ENCODE measurements around the gene TRIM40.
A peak's percentile ranks its signal among the peaks of the same experiment; 100 is the strongest.
"Not testable (repeated sequence)": the region's sequence is repeated elsewhere in the genome, so short reads cannot be mapped to it uniquely, and the experiment has no call there.

TRIM40 gene

DNA sequence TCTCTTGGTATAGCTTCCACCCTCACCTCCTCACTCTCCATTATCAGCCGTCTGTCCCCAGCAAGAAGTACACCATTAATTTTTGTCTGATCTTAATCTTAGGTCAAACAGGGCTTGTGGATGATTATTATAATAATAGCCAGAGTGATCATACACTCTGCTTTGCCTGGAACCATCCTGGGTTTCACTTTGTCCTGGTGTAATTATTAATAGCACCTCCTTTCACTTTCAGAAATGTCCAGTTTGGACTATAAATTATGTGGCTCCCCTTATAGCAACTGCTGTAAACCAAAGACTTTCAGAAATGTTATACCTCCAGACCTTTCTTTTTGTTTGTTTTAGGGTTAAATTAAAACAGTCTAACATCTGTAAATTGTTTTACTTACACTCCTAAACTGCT, 22.1 kb upstream of the TRIM40 start:
- no peak for DNase-seq

- no peak for DNase-seq
Measured at GRCh38 chr6:30116724-30117123, 19.2 kb upstream of the TRIM40 start.

- not testable (repeated sequence) for DNase-seq
Measured at GRCh38 chr6:30118691-30119090, 17.2 kb upstream of the TRIM40 start.

GRCh38 chr6:30121446-30122366, 14.2 kb upstream of the TRIM40 start:
- no peak for DNase-seq

- no peak for DNase-seq
Measured at GRCh38 chr6:30122515-30122914, 13.4 kb upstream of the TRIM40 start.

GRCh38 chr6:30127238-30128093, 8.5 kb upstream of the TRIM40 start:
- no peak for DNase-seq

- no peak for DNase-seq
Measured at GRCh38 chr6:30129265-30130178, 6.4 kb upstream of the TRIM40 start.

- DNase-seq, result no peak
Measured at GRCh38 chr6:30130179-30130679, 5.7 kb upstream of the TRIM40 start.

DNA sequence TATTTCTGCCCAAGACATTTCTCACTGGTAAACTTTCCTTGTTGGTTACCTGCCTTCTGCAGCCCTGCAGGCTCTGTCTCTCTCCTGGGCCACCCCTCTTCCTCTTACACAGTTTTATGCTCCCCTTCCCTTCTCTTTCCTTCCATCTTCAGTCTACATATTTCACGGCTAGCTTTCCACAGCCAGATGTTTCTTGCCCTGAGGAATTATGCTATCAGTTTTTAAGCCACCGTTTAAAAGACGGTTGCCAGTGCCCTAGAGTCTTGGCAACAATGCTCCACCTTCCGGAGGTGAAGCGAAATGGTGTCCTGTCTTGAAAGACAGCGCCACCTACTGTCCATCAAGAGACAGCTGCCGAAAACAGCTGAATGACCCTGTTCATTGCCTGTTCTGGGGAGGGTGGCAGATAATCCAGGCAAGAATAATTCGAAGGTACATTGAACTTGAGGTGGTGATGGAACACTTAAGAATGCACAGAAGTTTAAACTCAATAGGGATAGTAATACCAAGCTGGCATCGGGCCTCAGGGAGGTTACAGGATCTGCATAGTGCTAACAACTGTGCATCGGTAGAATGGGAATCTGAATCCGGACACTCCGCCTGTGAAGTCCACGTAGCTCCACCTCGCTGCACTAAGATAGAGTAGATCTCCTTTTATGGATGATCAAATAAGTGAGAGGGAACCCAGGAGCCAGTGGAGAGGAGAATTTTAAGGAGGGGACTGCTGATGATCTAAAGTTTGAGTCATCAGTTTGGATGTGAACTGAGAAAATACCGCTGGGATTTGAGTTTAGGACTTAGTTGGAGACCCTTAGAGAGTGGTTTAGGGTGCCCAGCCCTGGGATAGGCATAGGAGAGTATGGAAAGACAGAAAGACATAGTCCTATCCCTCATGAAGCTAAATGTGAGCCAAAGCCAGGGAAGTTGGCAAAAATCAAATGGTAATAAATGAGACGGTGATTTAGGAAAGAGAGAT, 4.8 kb upstream of the TRIM40 start:
- peak; percentile 51 to 64 for DNase-seq

- DNase-seq, result no peak
Measured at GRCh38 chr6:30131947-30132497, 3.9 kb upstream of the TRIM40 start.

- DNase-seq, result no peak
Measured at GRCh38 chr6:30135147-30135546, 793 bp upstream of the TRIM40 start.

GRCh38 chr6:30136570-30137286, 788 bp downstream of the TRIM40 start:
- DNase-seq, result no peak

DNA sequence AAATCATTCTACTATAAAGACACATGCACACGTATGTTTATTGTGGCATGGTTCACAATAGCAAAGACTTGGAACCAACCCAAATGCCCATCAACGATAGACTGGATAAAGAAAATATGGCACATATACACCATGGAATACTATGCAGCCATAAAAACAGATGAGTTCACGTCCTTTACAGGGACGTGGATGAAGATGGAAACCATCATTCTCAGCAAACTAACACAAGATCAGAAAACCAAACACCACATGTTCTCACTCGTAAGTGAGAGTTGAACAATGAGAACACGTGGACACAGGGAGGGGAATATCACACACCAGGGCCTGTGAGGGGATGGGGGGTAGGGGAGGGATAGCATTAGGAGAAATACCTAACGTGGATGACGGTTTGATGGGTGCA, 4.3 kb downstream of the TRIM40 start:
- DNase-seq, result not testable (repeated sequence)

GRCh38 chr6:30142665-30143064, 6.7 kb downstream of the TRIM40 start:
- DNase-seq, result no peak

- DNase-seq, result no peak
Measured at GRCh38 chr6:30143780-30144179, 7.8 kb downstream of the TRIM40 start.

DNA sequence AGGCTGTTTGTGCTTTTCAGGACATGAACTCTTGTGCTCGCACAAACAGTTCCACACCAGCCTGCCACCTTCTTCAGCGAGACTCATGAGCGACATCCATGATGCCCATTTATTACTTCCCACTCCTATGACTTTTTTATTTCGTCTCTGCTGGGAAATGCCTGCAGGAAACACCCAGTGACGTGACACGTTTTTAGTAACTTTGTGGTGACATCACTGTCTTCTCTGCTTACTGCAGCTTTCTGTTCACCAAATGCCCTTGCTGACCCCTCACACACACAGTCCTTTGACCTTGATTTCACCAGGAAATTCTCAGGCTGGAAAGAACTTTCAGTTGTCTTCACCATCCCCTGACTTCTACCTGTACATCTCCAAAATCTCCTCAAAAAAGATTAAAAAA, 8.9 kb downstream of the TRIM40 start:
- DNase-seq, result no peak

- no peak for DNase-seq
Measured at GRCh38 chr6:30145818-30146217, 9.9 kb downstream of the TRIM40 start.

DNA sequence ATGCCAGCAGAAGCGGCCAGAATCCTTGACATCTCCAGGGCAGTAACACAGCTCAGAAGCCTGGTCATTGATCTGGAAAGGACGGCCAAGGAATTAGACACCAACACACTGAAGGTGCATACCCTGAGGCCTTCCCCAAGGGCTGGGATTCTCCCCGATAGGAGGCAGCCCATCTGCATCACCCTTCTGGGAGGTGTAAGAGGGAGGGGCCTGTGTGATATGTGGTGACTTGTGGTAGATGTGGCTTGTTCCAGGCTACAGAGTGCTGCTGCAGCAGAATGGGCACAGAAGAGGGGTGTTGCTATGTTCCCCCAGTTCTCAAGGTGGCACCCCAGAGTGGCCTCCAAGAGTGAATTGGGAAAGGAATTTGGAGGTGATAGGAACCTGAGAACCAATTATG, 11.2 kb downstream of the TRIM40 start:
- DNase-seq, result no peak

DNA sequence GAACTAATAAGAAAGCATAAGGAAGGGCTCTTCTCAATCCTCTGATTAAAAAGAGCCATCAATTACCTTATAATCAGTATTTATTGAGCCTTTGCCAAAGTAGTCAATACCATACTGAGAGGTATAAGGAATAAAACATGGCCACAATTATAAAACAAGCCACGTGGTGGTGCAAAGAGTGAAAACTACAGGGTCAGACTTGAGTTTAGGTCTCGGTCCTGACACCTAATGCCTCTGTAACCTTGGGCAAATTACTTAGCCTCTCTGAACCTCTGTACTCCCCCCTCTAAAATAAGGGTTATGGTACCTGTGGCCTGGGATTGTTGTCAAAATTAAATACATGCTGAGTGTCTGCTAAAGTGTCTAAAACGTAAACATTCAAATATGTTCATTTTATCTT, 13.3 kb downstream of the TRIM40 start:
- no peak for DNase-seq

- no peak for DNase-seq
Measured at GRCh38 chr6:30149858-30150550, 14.1 kb downstream of the TRIM40 start.

Measured in stimulated activated CD4-positive, alpha-beta T cell treated with anti-CD3 and anti-CD28 coated beads, Interleukin-2, amount 100 ng/mL, for 24 hours (primary cell).